Brain microvascular endothelial cell (primary cell): ENCODE results near the gene ATP2B2.

Experiments
- DNase-seq: peaks from one replicate; pipeline ENCODE4 v3.0.0-alpha.2; 2020
- H3K27ac ChIP-seq: fragments of 250-450 bp; sonication (Bioruptor Pico); 2 replicates; pipeline ENCODE4 v1.5.1; 2020; ENCODE audit warnings: mild to moderate bottlenecking, moderate library complexity
- H3K27me3 ChIP-seq: fragments of 250-450 bp; sonication (Bioruptor Pico); replicated peaks from 2 replicates; pipeline ENCODE4 v1.5.1; 2020; ENCODE audit warnings: mild to moderate bottlenecking
- H3K36me3 ChIP-seq: fragments of 250-450 bp; sonication (Bioruptor Pico); replicated peaks from 2 replicates; pipeline ENCODE4 v1.5.1; 2020; ENCODE audit warnings: mild to moderate bottlenecking
- H3K4me3 ChIP-seq: 2 replicates; pipeline ENCODE4 v1.5.1; 2011; ENCODE audit warnings: low read depth, mild to moderate bottlenecking, control low read depth, low read length, moderate library complexity
- in situ Hi-C: cut with HindIII; loops from 2 replicates; pipeline ENCODE4 v1.10.0; 2017; ENCODE audit warnings: low sequenced_read_pairs, low pct_ligation_motif_present
- TF ChIP-seq, protein P1 (sequence below): IDR thresholded peaks from 2 replicates; pipeline ENCODE4 v1.5.1; 2011; ENCODE audit warnings: low read depth, mild to moderate bottlenecking, moderate library complexity, low read length, control low read depth, inconsistent platforms; ENCODE audit errors: missing control alignments

The ATP2B2 gene

DNA sequence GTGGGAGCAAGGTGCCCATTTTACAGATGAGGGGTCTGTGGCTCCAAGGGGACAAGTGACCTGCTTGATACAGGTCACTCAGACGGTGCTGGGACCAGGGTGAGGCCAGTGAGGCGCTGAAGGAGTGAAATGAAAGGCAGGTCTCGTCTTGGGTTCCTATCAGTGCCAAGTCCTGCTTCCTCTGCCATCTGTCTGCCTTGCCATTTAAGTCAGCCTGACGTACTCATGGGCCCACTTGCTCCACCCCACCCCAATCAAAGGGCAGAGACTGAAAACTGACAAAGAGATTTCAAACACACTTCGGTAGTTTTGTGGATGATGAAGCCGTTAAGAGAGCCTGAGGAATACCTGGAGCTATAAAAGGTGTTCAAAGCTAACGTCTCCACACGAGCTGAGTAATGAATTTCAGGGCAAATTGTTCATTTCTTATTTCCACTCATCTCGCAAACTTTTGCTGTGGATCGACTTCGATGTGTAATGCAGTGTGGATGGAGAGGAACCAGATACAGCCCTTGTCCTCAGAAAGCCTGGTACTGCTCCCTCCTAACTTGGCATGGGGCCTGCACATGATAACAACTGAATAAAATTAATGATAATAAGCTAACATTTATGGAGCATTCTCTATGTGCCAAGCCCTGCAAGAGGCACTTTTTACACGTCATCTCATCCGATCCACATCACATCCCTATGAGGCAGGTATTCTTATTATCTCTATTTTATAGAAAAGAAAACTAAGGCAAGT is 36.6 kb downstream of the ATP2B2 start:
- no peaks in the 10 kb centered on the region for H3K27me3 ChIP-seq
- H3K27ac ChIP-seq: no peak overlapping the region
- TF ChIP-seq, protein P1, sequence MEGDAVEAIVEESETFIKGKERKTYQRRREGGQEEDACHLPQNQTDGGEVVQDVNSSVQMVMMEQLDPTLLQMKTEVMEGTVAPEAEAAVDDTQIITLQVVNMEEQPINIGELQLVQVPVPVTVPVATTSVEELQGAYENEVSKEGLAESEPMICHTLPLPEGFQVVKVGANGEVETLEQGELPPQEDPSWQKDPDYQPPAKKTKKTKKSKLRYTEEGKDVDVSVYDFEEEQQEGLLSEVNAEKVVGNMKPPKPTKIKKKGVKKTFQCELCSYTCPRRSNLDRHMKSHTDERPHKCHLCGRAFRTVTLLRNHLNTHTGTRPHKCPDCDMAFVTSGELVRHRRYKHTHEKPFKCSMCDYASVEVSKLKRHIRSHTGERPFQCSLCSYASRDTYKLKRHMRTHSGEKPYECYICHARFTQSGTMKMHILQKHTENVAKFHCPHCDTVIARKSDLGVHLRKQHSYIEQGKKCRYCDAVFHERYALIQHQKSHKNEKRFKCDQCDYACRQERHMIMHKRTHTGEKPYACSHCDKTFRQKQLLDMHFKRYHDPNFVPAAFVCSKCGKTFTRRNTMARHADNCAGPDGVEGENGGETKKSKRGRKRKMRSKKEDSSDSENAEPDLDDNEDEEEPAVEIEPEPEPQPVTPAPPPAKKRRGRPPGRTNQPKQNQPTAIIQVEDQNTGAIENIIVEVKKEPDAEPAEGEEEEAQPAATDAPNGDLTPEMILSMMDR: no peak
- in situ Hi-C loops: no loop called here
- H3K36me3 ChIP-seq: no peaks in the 10 kb centered on the region
- H3K4me3 ChIP-seq: no peak overlapping the region
- DNase-seq: no peak

GRCh38 chr3:10467904-10468612 is 37.3 kb downstream of the ATP2B2 start:
- Histone ChIP-seq H3K36me3 (no peaks in the 10 kb centered on the region), H3K27me3 (no peaks in the 10 kb centered on the region), H3K27ac (no peak overlapping the region), H3K4me3 (no peak overlapping the region)
- TF ChIP-seq, protein P1: no peak
- DNase-seq: no peak
- in situ Hi-C loops: no loop called here

- no peak overlapping the region for H3K4me3 ChIP-seq
- H3K36me3 ChIP-seq: no peaks in the 10 kb centered on the region
- in situ Hi-C loops: no loop called here
- TF ChIP-seq, protein P1: no peak
- no peak for DNase-seq
- no peak overlapping the region for H3K27ac ChIP-seq
- H3K27me3 ChIP-seq: no peaks in the 10 kb centered on the region
Measured at GRCh38 chr3:10467204-10467603, 38.2 kb downstream of the ATP2B2 start.

- H3K4me3 ChIP-seq: no peak overlapping the region
- no peaks in the 10 kb centered on the region for H3K27me3 ChIP-seq
- TF ChIP-seq, protein P1: no peak
- DNase-seq: no peak
- no peak overlapping the region for H3K27ac ChIP-seq
- in situ Hi-C loops: no loop called here
- H3K36me3 ChIP-seq: no peaks in the 10 kb centered on the region
Measured at GRCh38 chr3:10466186-10466585, 39.2 kb downstream of the ATP2B2 start.

DNA sequence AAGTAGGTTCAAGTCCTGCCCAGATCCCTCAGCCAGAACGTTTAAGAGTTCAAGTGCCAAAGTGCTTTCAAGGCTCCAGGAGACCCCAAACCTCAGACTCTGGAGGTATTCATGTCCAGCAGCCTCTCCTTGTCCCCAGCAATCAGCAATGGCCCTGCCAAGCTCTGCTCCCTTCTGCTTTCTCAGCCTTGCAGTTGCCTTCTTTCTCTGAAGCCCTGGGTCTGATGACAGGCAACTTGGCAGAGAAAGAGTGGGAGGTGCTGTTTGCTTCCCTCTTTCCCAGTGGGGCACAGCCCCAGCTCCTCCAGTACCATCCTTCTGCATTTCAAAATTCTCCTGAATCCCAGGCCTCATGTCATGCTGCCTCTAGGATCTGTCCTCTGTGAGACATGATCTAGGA is 40.2 kb downstream of the ATP2B2 start:
- Histone ChIP-seq H3K27ac (no peak overlapping the region), H3K36me3 (no peaks in the 10 kb centered on the region), H3K27me3 (no peaks in the 10 kb centered on the region), H3K4me3 (no peak overlapping the region)
- TF ChIP-seq, protein P1: no peak
- in situ Hi-C loops: no loop called here
- DNase-seq: no peak
